ENCODE measurements around the gene HOXB9.

The HOXB9 gene

DNA sequence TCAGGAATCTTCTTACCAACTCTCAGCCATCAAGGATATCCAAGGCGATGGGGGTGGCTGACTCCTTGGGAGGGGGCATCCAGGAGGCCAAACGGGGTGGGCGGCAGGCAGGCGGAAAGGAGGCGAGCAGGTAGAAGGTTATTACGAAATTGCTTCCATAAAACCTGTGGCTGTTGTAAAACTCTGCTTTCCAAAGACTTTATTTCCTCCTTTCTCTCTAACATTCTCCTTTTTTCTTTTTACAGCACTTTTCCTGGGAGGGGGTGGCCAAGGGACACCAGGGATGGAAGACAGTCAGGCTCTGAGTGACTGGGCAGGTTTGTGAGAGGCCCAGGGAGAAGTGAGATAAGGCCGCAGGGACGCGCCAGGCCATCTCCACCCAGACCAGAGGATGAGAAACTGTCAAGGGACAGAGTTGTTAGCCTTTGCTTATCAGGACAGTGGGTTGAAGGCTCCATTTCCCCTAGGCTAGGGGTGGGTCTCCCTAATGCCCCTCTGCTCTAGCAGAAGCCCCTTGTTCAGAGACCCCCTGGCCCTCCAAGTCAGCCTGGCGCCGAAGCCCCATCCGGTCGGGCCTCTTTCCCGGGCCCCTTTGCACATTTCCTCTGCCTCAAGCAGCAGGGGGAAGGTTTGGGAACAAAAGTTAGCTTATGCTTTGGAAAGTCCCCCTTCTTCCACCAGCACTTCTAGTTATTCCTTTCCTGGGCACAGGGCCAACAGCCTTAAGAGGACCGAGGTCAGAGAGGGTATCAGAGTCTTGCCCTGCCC, 5.0 kb upstream of the HOXB9 start:
- no peaks in the 10 kb centered on the region for H3K36me3 ChIP-seq
- peak; percentile 2 for DNase-seq
- peaks cover 18% of the 10 kb centered on the region for H3K9me3 ChIP-seq (ENCODE audit: severe bottlenecking)
- TF ChIP-seq, protein P1, sequence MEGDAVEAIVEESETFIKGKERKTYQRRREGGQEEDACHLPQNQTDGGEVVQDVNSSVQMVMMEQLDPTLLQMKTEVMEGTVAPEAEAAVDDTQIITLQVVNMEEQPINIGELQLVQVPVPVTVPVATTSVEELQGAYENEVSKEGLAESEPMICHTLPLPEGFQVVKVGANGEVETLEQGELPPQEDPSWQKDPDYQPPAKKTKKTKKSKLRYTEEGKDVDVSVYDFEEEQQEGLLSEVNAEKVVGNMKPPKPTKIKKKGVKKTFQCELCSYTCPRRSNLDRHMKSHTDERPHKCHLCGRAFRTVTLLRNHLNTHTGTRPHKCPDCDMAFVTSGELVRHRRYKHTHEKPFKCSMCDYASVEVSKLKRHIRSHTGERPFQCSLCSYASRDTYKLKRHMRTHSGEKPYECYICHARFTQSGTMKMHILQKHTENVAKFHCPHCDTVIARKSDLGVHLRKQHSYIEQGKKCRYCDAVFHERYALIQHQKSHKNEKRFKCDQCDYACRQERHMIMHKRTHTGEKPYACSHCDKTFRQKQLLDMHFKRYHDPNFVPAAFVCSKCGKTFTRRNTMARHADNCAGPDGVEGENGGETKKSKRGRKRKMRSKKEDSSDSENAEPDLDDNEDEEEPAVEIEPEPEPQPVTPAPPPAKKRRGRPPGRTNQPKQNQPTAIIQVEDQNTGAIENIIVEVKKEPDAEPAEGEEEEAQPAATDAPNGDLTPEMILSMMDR (IDR thresholded peaks at IDR 0.05; ENCODE audit: low read depth, low read length): no peak
- H3K27ac ChIP-seq: no peak overlapping the region
- no peak overlapping the region for H3K4me3 ChIP-seq (ENCODE audit: low read depth, low read length)
- H3K27me3 ChIP-seq (ENCODE audit: insufficient read depth, low read depth, severe bottlenecking): peaks cover 99% of the 10 kb centered on the region

GRCh38 chr17:48630009-48630924, 4.1 kb upstream of the HOXB9 start:
- TF ChIP-seq, protein P1 (IDR thresholded peaks at IDR 0.05; ENCODE audit: low read depth, low read length): no peak
- Histone ChIP-seq H3K36me3 (no peaks in the 10 kb centered on the region), H3K27me3 (ENCODE audit: insufficient read depth, low read depth, severe bottlenecking) (peaks cover 99% of the 10 kb centered on the region), H3K27ac (no peak overlapping the region), H3K9me3 (ENCODE audit: severe bottlenecking) (peaks cover 18% of the 10 kb centered on the region), H3K4me3 (ENCODE audit: low read depth, low read length) (no peak overlapping the region)
- no peak for DNase-seq

DNA sequence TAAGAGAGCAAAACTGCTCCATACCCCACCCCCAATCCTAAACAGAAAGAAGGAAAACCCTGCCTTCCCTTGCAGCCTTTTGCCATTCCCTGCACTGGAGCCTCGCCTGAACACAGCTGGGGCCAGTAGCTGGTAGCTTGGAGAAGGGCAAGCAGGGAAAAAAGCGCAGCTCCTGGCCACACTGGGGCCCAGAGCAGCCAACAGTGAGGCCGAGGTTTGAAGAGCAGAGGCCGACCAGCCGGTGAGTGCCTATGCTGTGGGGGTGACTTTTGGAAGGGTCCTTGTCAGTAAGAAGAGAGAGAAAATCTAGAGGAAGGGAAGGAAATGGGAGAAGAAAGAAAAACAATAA, 3.2 kb upstream of the HOXB9 start:
- H3K36me3 ChIP-seq: no peaks in the 10 kb centered on the region
- H3K4me3 ChIP-seq (ENCODE audit: low read depth, low read length): no peak overlapping the region
- no peak for DNase-seq
- TF ChIP-seq, protein P1 (IDR thresholded peaks at IDR 0.05; ENCODE audit: low read depth, low read length): no peak
- no peak overlapping the region for H3K27ac ChIP-seq
- H3K9me3 ChIP-seq (ENCODE audit: severe bottlenecking): peaks cover 16% of the 10 kb centered on the region
- H3K27me3 ChIP-seq (ENCODE audit: insufficient read depth, low read depth, severe bottlenecking): peaks cover 99% of the 10 kb centered on the region

- Histone ChIP-seq H3K27me3 (ENCODE audit: insufficient read depth, low read depth, severe bottlenecking) (peaks cover 99% of the 10 kb centered on the region), H3K27ac (no peak overlapping the region), H3K4me3 (ENCODE audit: low read depth, low read length) (no peak overlapping the region), H3K36me3 (no peaks in the 10 kb centered on the region), H3K9me3 (ENCODE audit: severe bottlenecking) (peaks cover 11% of the 10 kb centered on the region)
- no peak for DNase-seq
- TF ChIP-seq, protein P1 (IDR thresholded peaks at IDR 0.05; ENCODE audit: low read depth, low read length): no peak
These were observed 2.7 kb upstream of the HOXB9 start for GRCh38 chr17:48628649-48629410.

- DNase-seq: no peak
- H3K9me3 ChIP-seq (ENCODE audit: severe bottlenecking): peaks cover 1% of the 10 kb centered on the region
- H3K36me3 ChIP-seq: no peaks in the 10 kb centered on the region
- peaks cover 99% of the 10 kb centered on the region for H3K27me3 ChIP-seq (ENCODE audit: insufficient read depth, low read depth, severe bottlenecking)
- H3K27ac ChIP-seq: no peak overlapping the region
- no peak overlapping the region for H3K4me3 ChIP-seq (ENCODE audit: low read depth, low read length)
- TF ChIP-seq, protein P1 (IDR thresholded peaks at IDR 0.05; ENCODE audit: low read depth, low read length): no peak
These were observed 1.7 kb upstream of the HOXB9 start for GRCh38 chr17:48627623-48628521.
